ENCODE data around the gene RHOU. TPM values are rescaled to one million over a fixed set of nuclear protein-coding genes. Genes with fewer than 3 reads are reported as not detected.

The RHOU gene
- total and polyA plus RNA-seq, 2 donors (not counting 3 experiments of a cell fraction or from before 2014, with no cell fraction given), result 0.04 to 0.40 TPM

DNA sequence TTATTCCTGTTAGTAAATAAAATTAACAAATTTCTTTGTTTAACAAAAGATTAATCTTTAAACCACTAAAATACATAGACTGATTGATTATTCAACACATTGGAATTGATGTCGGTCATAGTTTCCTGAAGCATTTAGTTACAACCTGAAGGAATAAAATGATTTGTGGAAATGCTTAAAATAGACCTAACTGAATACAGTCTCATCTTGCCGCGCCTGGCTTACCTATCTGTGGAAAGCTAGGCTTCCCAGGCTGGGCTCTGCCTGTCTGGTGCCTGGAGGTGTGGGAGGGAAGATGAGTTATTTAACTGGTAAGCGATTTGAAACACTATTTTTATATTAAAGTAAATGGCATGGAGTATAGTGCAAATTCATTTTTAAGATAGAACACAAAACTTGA lies 10.2 kb downstream of the RHOU start:
- dilution Hi-C loops (cut with MboI; ENCODE audit: extremely low pct_ligation_motif_present, low sequenced_read_pairs), result no loop called here
- H2AFZ ChIP-seq (ENCODE audit: low read depth, low read length), result no peak overlapping the region
- no peak for DNase-seq (ENCODE audit: low read depth, low spot score)
- CTCF ChIA-PET, result no interaction called here
- no peak for FAIRE-seq
- TF ChIP-seq, protein P1, sequence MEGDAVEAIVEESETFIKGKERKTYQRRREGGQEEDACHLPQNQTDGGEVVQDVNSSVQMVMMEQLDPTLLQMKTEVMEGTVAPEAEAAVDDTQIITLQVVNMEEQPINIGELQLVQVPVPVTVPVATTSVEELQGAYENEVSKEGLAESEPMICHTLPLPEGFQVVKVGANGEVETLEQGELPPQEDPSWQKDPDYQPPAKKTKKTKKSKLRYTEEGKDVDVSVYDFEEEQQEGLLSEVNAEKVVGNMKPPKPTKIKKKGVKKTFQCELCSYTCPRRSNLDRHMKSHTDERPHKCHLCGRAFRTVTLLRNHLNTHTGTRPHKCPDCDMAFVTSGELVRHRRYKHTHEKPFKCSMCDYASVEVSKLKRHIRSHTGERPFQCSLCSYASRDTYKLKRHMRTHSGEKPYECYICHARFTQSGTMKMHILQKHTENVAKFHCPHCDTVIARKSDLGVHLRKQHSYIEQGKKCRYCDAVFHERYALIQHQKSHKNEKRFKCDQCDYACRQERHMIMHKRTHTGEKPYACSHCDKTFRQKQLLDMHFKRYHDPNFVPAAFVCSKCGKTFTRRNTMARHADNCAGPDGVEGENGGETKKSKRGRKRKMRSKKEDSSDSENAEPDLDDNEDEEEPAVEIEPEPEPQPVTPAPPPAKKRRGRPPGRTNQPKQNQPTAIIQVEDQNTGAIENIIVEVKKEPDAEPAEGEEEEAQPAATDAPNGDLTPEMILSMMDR (IDR thresholded peaks at IDR 0.05; ENCODE audit: extremely low read depth in 1 of 2, insufficient read depth in 1 of 2, low read depth in 1 of 2, low read length in 2 of 2), result no peak
- TF ChIP-seq JUN (IDR thresholded peaks at IDR 0.05; ENCODE audit: borderline replicate concordance, insufficient read depth, insufficient read length, low read depth), result no peak
- no peak for TF ChIP-seq GATA2 (IDR thresholded peaks at IDR 0.05; ENCODE audit: insufficient read depth, insufficient read length, low read depth, low read length)
- TF ChIP-seq MYC (IDR thresholded peaks at IDR 0.05; ENCODE audit: low read depth, low read length), result no peak
- no peak for TF ChIP-seq POLR2A (IDR thresholded peaks at IDR 0.05; ENCODE audit: low read depth, low read length)
- no peak for TF ChIP-seq EZH2 (IDR thresholded peaks at IDR 0.05; ENCODE audit: borderline replicate concordance, low read depth, low read length, severe bottlenecking)
- no peak for TF ChIP-seq MAX (IDR thresholded peaks at IDR 0.05; ENCODE audit: insufficient read depth, insufficient read length)
- TF ChIP-seq POLR2AphosphoS5 (IDR thresholded peaks at IDR 0.05; ENCODE audit: insufficient read depth, low read depth, low read length), result no peak
- no peak for TF ChIP-seq FOS (IDR thresholded peaks at IDR 0.05; ENCODE audit: borderline replicate concordance, insufficient read depth, low read length)
- BruUV-seq (replicated peaks), result no TSS peak
- no peaks in the 10 kb centered on the region for H3K79me2 ChIP-seq (ENCODE audit: control insufficient read depth, insufficient read depth, low read length)
- POLR2A ChIA-PET, result no interaction called here
- no peaks in the 10 kb centered on the region for H3K9me1 ChIP-seq (replicated peaks; ENCODE audit: control insufficient read depth, extremely low read depth, insufficient read depth, low read length)
- no peaks in the 10 kb centered on the region for H3K36me3 ChIP-seq (ENCODE audit: control insufficient read depth in 2 of 2, extremely low read depth in 1 of 2, insufficient read depth in 2 of 2, low read length in 2 of 2)
- H3K27me3 ChIP-seq (ENCODE audit: control insufficient read depth in 2 of 2, insufficient read depth in 2 of 2, low read length in 2 of 2), result peaks cover 0 to 1% of the 10 kb centered on the region in 2 experiments
- no peak overlapping the region for H3K27ac ChIP-seq (ENCODE audit: insufficient read depth, low read depth, low read length)
- H3K4me2 ChIP-seq (ENCODE audit: insufficient read depth, low read length), result no peak overlapping the region
- no peaks in the 10 kb centered on the region for H3K4me1 ChIP-seq (ENCODE audit: control insufficient read depth, extremely low read depth, insufficient read depth, low read length)
- H3K9ac ChIP-seq (replicated peaks; ENCODE audit: extremely low read depth, insufficient read depth, low read length), result no peak overlapping the region
- intact Hi-C loops (cut with micrococcal nuclease), result no loop called here
- H4K20me1 ChIP-seq (replicated peaks; ENCODE audit: control insufficient read depth, extremely low read depth, insufficient read depth, low read length), result no peaks in the 10 kb centered on the region
- no peaks in the 10 kb centered on the region for H3K9me3 ChIP-seq (replicated peaks; ENCODE audit: control insufficient read depth, insufficient read depth, low read length)
- no peak overlapping the region for H3K4me3 ChIP-seq (replicated peaks in 1 of 3; ENCODE audit: insufficient read depth in 1 of 3, low read depth in 1 of 3, low read length in 3 of 3)

Measured in endothelial cell of umbilical vein (primary cell).